Ovary (tissue), 9 donors: ENCODE data around the gene TNNT3. TPM values are rescaled to one million over a fixed set of nuclear protein-coding genes. Genes with fewer than 3 reads are reported as not detected.

Source experiments
- DNase-seq, 5 donors: peaks; one replicate each; pipeline ENCODE4 v3.0.0-alpha.2; 2019 to 2020
- H3K27ac ChIP-seq, 2 donors: fragments of 200-600 bp; one replicate each; pipeline versions ENCODE4 v1.5.1 to v1.8.0; 2019 to 2022
- H3K27me3 ChIP-seq: fragments of 200-600 bp; one replicate; pipeline ENCODE4 v1.8.0; 2022
- H3K36me3 ChIP-seq: fragments of 200-600 bp; sonication (generic); one replicate; pipeline ENCODE4 v1.5.1; 2019
- H3K4me1 ChIP-seq: one replicate; pipeline ENCODE4 v1.8.1; 2013; ENCODE audit warnings: mild to moderate bottlenecking, moderate library complexity; ENCODE audit not compliant: insufficient read depth
- H3K4me3 ChIP-seq: fragments of 200-600 bp; sonication (generic); one replicate; pipeline ENCODE4 v1.5.1; 2017
- H3K9me3 ChIP-seq, 2 donors: fragments of 200-600 bp in 1 of 2; sonication (generic) in 1 of 2; one replicate each; pipeline versions ENCODE4 v1.5.1 to v1.8.1; 2013 to 2019; ENCODE audit warnings: mild to moderate bottlenecking in 1 of 2, moderate library complexity in 1 of 2
- CTCF ChIP-seq, 3 donors: fragments of 450-650 bp in 2 of 3; fragments of 200-600 bp in 1 of 3; IDR thresholded peaks; one replicate each; pipeline versions ENCODE4 v1.5.1 to v1.8.0; 2016 to 2022; ENCODE audit warnings: antibody characterized with exemption in 3 of 3, mild to moderate bottlenecking in 1 of 3
- EP300 ChIP-seq: sonication (generic); formaldehyde crosslinking; IDR thresholded peaks from one replicate; pipeline ENCODE4 v1.6.1; 2017; ENCODE audit warnings: antibody characterized with exemption
- POLR2A ChIP-seq: fragments of 450-650 bp; IDR thresholded peaks from one replicate; pipeline ENCODE4 v1.6.1; 2017; ENCODE audit warnings: antibody characterized with exemption, mild to moderate bottlenecking, moderate library complexity
- WGBS, 3 donors: extraction: QIAGEN DNeasy Blood & Tissue Kit in 1 of 3; methylation state at CpG; one replicate each; pipeline versions ENCODE4 v1.1.5 to v1.1.7; 2013 to 2017; 5-methylcytosine and 5-hydroxymethylcytosine counted together
- intact Hi-C, 4 donors: fragments of 100-400 bp; cut with DNase I; formaldehyde crosslinking; loops; one replicate each; pipeline versions ENCODE4 v1.11.0 to v1.15.1; 2022 to 2023
- polyA plus RNA-seq, 2 donors: library from polyadenylated mRNA; stranded (reverse); fragments of 200-250 nt in 1 of 2; fragments of 350-450 nt in 1 of 2; fragmentation: Illumina TruSeq in 1 of 2; extraction: RNeasy Lipid Tissue Mini Kit (QIAGEN cat#74804) in 1 of 2; gene quantifications; one replicate each; pipeline ENCODE4 v1.2.3, GENCODE V29; 2013 to 2014
- total RNA-seq, 7 donors: library from RNA; depleted of rRNA in 2 of 7; stranded (reverse); fragments of >200 nt in 2 of 7; fragmentation: NEBNext Ultra II Directional in 3 of 7; extraction: Animal tissue kit (Norgen Biotek cat#: 25700) in 3 of 7; gene quantifications; one replicate each; pipeline versions ENCODE4 v1.1.0 to v1.2.4, GENCODE V29; 2016 to 2023
- donor health status: DM: no; HTN: no; CAD: no; lungs with moderate emphysema.
- donor health status: DM: no; HTN: no; CAD: no.
- donor health status: Bipolar disorder and iron deficiency.
- donor health status: DM: yes; HTN: yes; CAD: no.
- donor health status: DM: no; HTN: no; CAD: no.
- donor health status: DM: yes; HTN: yes; CAD: no.

Gene TNNT3
- total and polyA plus RNA-seq, 9 donors, result 0.22 to 9.0 (median 2.0) TPM; not detected in 3

- 91% methylated on average over 4 of the region's 24 CpGs; no CpG with 5 or more reads in 2 of the 3 donors for WGBS, 3 donors
- Histone ChIP-seq H3K4me3 (no peak overlapping the region), H3K27ac (no peak overlapping the region), H3K27me3 (no peaks in the 10 kb centered on the region), H3K4me1 (no peaks in the 10 kb centered on the region), H3K9me3 (no peaks in the 10 kb centered on the region), H3K36me3 (no peaks in the 10 kb centered on the region)
- intact Hi-C loops, result no loop called here
- no peak for TF ChIP-seq CTCF (IDR thresholded peaks at IDR 0.05)
- TF ChIP-seq EP300, result no peak
- no peak for TF ChIP-seq POLR2A
- peak in 4 of 5 donors; percentile 19 to 41 (median 30) for DNase-seq
Measured at GRCh38 chr11:1968454-1969002, 49.0 kb downstream of the TNNT3 start.

GRCh38 chr11:1969035-1969434, 49.5 kb downstream of the TNNT3 start:
- no peaks in the 10 kb centered on the region for H3K27me3 ChIP-seq
- no peaks in the 10 kb centered on the region for H3K4me1 ChIP-seq
- H3K9me3 ChIP-seq, result no peaks in the 10 kb centered on the region
- no peak for TF ChIP-seq CTCF (IDR thresholded peaks at IDR 0.05)
- no peak for TF ChIP-seq EP300
- TF ChIP-seq POLR2A, result no peak
- no CpG with 5 or more reads among the region's 21 CpGs for WGBS, 3 donors
- H3K4me3 ChIP-seq, result no peak overlapping the region
- DNase-seq, result no peak
- H3K36me3 ChIP-seq, result no peaks in the 10 kb centered on the region
- intact Hi-C loops, result no loop called here
- H3K27ac ChIP-seq, result no peak overlapping the region

GRCh38 chr11:1969776-1970175, 50.3 kb downstream of the TNNT3 start:
- no peak overlapping the region for H3K27ac ChIP-seq
- no peak for DNase-seq
- H3K4me3 ChIP-seq, result no peak overlapping the region
- no peaks in the 10 kb centered on the region for H3K9me3 ChIP-seq
- H3K27me3 ChIP-seq, result no peaks in the 10 kb centered on the region
- H3K36me3 ChIP-seq, result no peaks in the 10 kb centered on the region
- TF ChIP-seq POLR2A (no peak), CTCF (IDR thresholded peaks at IDR 0.05) (no peak), EP300 (no peak)
- no CpG with 5 or more reads among the region's 23 CpGs for WGBS, 3 donors
- H3K4me1 ChIP-seq, result no peaks in the 10 kb centered on the region
- intact Hi-C loops, result no loop called here

- Histone ChIP-seq H3K9me3 (no peaks in the 10 kb centered on the region), H3K36me3 (no peaks in the 10 kb centered on the region), H3K27ac (no peak overlapping the region), H3K4me3 (no peak overlapping the region), H3K4me1 (no peaks in the 10 kb centered on the region), H3K27me3 (no peaks in the 10 kb centered on the region)
- intact Hi-C loops, result no loop called here
- peak in 4 of 5 donors; percentile 18 to 37 (median 26) for DNase-seq
- no peak for TF ChIP-seq EP300
- no peak for TF ChIP-seq CTCF (IDR thresholded peaks at IDR 0.05)
- TF ChIP-seq POLR2A, result no peak
- 90 to 100% (median 95%) methylated on average over 5 to 12 of the region's 15 CpGs for WGBS, 3 donors
Measured at GRCh38 chr11:1970956-1971355, 51.5 kb downstream of the TNNT3 start.
